Measurements from ENCODE around the gene CASK.

The CASK gene

DNA sequence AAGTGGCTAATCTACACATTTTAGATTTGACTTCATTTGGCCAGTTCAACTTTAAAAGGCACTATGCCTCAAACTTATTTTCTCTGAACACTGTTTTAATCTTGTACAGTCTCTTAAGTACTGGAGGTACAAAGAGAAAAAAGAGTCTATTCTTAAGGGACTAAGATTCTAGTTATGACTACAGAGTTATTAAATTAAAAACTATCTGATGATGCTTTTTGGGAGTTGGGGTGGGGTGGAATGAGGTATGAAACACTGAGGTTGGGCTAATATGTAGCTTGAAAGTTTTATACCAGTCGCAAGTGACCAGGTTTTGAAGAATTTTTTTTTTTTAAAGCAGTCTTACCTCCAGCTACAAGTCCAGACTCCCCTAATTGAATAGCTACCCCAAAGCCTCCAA lies 252.3 kb downstream of the CASK start:
- Histone ChIP-seq H3K36me3 (ENCODE audit: insufficient read depth, low read length) (0 out of 2 replicates have a peak, but pooled peaks cover 5% of the 10 kb centered on the region), H2AFZ (ENCODE audit: low read length) (no peak overlapping the region), H3K27ac (ENCODE audit: low read depth, low read length, poor library complexity, severe bottlenecking) (no peak overlapping the region), H3K27me3 (ENCODE audit: insufficient read depth, low read length) (no peaks in the 10 kb centered on the region), H3K9ac (ENCODE audit: low read length) (no peak overlapping the region), H3F3A (ENCODE audit: insufficient read depth, low read length) (no peaks in the 10 kb centered on the region), H3K79me2 (ENCODE audit: insufficient read depth, low read length) (no peaks in the 10 kb centered on the region), H3K9me2 (ENCODE audit: low read depth, low read length) (no peaks in the 10 kb centered on the region), H4K20me1 (ENCODE audit: insufficient read depth, low read length) (no peaks in the 10 kb centered on the region), H3K9me3 (ENCODE audit: low read length) (no peaks in the 10 kb centered on the region), H3K4me2 (ENCODE audit: low read length) (no peak overlapping the region), H3K4me3 (ENCODE audit: low read depth, low read length, poor library complexity, severe bottlenecking) (no peak overlapping the region), H3K4me1 (ENCODE audit: insufficient read depth, low read length, severe bottlenecking) (no peaks in the 10 kb centered on the region)
- TF ChIP-seq EZH2 (IDR thresholded peaks at IDR 0.05; ENCODE audit: borderline replicate concordance, low read length) (no peak), CTCF (IDR thresholded peaks at IDR 0.05; ENCODE audit: low read length) (no peak)

DNA sequence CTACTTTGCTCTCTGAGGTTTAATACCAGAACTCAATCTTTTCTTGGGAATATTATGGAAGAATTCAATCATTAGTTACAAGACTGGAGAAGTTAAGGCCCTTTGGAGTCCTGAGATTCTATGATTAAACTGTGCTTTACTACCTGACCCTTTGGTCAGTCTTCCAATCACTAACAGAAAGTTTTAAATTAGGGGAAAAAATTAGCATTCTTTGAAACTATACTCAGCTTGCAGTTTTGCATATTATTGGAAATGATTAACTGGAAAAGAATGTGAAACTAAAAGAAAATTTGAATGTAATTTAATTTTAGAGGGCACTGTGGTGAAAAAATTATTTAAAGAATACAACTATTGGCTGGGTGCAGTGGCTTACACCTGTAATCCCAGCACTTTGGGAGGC lies 253.2 kb downstream of the CASK start:
- H3K9me2 ChIP-seq (ENCODE audit: low read depth, low read length), result no peaks in the 10 kb centered on the region
- no peaks in the 10 kb centered on the region for H3K27me3 ChIP-seq (ENCODE audit: insufficient read depth, low read length)
- no peaks in the 10 kb centered on the region for H3F3A ChIP-seq (ENCODE audit: insufficient read depth, low read length)
- no peak overlapping the region for H2AFZ ChIP-seq (ENCODE audit: low read length)
- H3K9me3 ChIP-seq (ENCODE audit: low read length), result no peaks in the 10 kb centered on the region
- no peak overlapping the region for H3K27ac ChIP-seq (ENCODE audit: low read depth, low read length, poor library complexity, severe bottlenecking)
- H3K4me1 ChIP-seq (ENCODE audit: insufficient read depth, low read length, severe bottlenecking), result no peaks in the 10 kb centered on the region
- TF ChIP-seq EZH2 (IDR thresholded peaks at IDR 0.05; ENCODE audit: borderline replicate concordance, low read length), result no peak
- no peak for TF ChIP-seq CTCF (IDR thresholded peaks at IDR 0.05; ENCODE audit: low read length)
- H3K4me3 ChIP-seq (ENCODE audit: low read depth, low read length, poor library complexity, severe bottlenecking), result no peak overlapping the region
- H4K20me1 ChIP-seq (ENCODE audit: insufficient read depth, low read length), result no peaks in the 10 kb centered on the region
- H3K36me3 ChIP-seq (ENCODE audit: insufficient read depth, low read length), result peaks cover 8% of the 10 kb centered on the region; the same call in 1 of the 2 replicates
- no peaks in the 10 kb centered on the region for H3K79me2 ChIP-seq (ENCODE audit: insufficient read depth, low read length)
- H3K4me2 ChIP-seq (ENCODE audit: low read length), result no peak overlapping the region
- no peak overlapping the region for H3K9ac ChIP-seq (ENCODE audit: low read length)

DNA sequence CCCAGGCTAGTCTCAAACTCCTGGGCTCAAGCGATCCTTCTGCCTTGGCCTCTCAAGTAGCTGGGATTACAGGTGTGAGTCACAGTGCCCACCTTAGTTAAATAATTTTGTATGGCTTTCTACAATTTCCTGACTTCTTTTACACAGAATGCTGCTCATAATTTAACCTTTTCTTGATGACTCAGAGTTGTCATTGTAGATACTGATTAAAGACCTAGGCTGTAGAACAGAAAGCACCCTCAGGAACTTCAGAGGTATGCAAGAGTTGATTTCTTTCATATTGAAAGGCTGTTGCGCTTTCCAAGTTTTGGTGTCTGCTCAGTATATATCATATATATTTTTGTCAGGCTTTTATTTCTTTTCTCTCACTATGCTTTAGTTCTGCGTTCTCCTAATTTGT lies 255.7 kb downstream of the CASK start:
- TF ChIP-seq EZH2 (IDR thresholded peaks at IDR 0.05; ENCODE audit: borderline replicate concordance, low read length), result no peak
- TF ChIP-seq CTCF (IDR thresholded peaks at IDR 0.05; ENCODE audit: low read length), result no peak
- no peaks in the 10 kb centered on the region for H3K27me3 ChIP-seq (ENCODE audit: insufficient read depth, low read length)
- H4K20me1 ChIP-seq (ENCODE audit: insufficient read depth, low read length), result no peaks in the 10 kb centered on the region
- H3K27ac ChIP-seq (ENCODE audit: low read depth, low read length, poor library complexity, severe bottlenecking), result no peak overlapping the region
- H3K9me3 ChIP-seq (ENCODE audit: low read length), result no peaks in the 10 kb centered on the region
- peaks cover 15% of the 10 kb centered on the region; the same call in 1 of the 2 replicates for H3K36me3 ChIP-seq (ENCODE audit: insufficient read depth, low read length)
- H3K79me2 ChIP-seq (ENCODE audit: insufficient read depth, low read length), result no peaks in the 10 kb centered on the region
- H3K4me2 ChIP-seq (ENCODE audit: low read length), result no peak overlapping the region
- H3K4me3 ChIP-seq (ENCODE audit: low read depth, low read length, poor library complexity, severe bottlenecking), result no peak overlapping the region
- H2AFZ ChIP-seq (ENCODE audit: low read length), result no peak overlapping the region
- no peak overlapping the region for H3K9ac ChIP-seq (ENCODE audit: low read length)
- no peaks in the 10 kb centered on the region for H3F3A ChIP-seq (ENCODE audit: insufficient read depth, low read length)
- H3K9me2 ChIP-seq (ENCODE audit: low read depth, low read length), result no peaks in the 10 kb centered on the region
- H3K4me1 ChIP-seq (ENCODE audit: insufficient read depth, low read length, severe bottlenecking), result no peaks in the 10 kb centered on the region

Data from OCI-LY1 (cell line).